Measurements from ENCODE around the gene LYPD8. TPM values are rescaled to one million over a fixed set of nuclear protein-coding genes. Genes with fewer than 3 reads are reported as not detected.
A peak's percentile ranks its signal among the peaks of the same experiment; 100 is the strongest.
"Not testable (repeated sequence)": the region's sequence is repeated elsewhere in the genome, so short reads cannot be mapped to it uniquely, and the experiment has no call there.

LYPD8 gene
- total RNA-seq, 4 donors from 2014 or later = 0.57 TPM; not detected in 3

DNA sequence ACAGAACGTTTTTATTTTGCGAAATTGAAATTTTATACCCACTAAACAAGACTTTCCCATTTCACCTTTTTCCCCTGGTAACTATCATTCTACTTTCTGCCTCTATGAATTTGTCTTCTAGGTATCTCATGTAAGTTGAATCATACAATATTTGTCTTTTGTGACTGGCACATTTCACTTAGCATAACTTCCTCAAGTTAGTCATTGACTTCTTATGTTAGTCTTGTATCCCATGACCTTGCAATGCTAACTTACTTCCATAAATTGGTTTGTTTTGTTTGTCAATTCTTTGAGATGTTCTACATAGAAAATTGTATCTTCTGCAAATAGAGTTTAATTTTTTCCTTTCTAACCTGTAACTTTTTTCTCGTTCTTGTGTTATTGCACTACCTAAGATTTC, 43.2 kb upstream of the LYPD8 start:
- Histone ChIP-seq H3K4me1 (no peaks in the 10 kb centered on the region), H3K4me3 (no peak overlapping the region), H3K36me3 (no peaks in the 10 kb centered on the region), H3K27me3 (peaks cover 0 to 6% (median 0%) of the 10 kb centered on the region in 4 donors), H3K27ac (replicated peaks in 1 of 4) (no peak overlapping the region), H3K9me3 (peaks cover 0 to 22% (median 10%) of the 10 kb centered on the region in 4 donors)
- DNase-seq (ENCODE audit: extremely low spot score) = no peak
- TF ChIP-seq POLR2A (IDR thresholded peaks at IDR 0.05; ENCODE audit: low read depth) (no peak), POLR2AphosphoS5 (IDR thresholded peaks at IDR 0.05) (no peak), EP300 (IDR thresholded peaks at IDR 0.05) (no peak)
- TF ChIP-seq, protein P1, sequence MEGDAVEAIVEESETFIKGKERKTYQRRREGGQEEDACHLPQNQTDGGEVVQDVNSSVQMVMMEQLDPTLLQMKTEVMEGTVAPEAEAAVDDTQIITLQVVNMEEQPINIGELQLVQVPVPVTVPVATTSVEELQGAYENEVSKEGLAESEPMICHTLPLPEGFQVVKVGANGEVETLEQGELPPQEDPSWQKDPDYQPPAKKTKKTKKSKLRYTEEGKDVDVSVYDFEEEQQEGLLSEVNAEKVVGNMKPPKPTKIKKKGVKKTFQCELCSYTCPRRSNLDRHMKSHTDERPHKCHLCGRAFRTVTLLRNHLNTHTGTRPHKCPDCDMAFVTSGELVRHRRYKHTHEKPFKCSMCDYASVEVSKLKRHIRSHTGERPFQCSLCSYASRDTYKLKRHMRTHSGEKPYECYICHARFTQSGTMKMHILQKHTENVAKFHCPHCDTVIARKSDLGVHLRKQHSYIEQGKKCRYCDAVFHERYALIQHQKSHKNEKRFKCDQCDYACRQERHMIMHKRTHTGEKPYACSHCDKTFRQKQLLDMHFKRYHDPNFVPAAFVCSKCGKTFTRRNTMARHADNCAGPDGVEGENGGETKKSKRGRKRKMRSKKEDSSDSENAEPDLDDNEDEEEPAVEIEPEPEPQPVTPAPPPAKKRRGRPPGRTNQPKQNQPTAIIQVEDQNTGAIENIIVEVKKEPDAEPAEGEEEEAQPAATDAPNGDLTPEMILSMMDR (IDR thresholded peaks at IDR 0.05) = no peak
- WGBS = 76% methylated on average over 3 of the region's 3 CpGs
- intact Hi-C loops (cut with DNase I) = no loop called here

- peaks cover 0 to 22% (median 10%) of the 10 kb centered on the region in 4 donors for H3K9me3 ChIP-seq
- H3K36me3 ChIP-seq; H3K27me3 ChIP-seq; H3K27ac ChIP-seq (replicated peaks in 1 of 4); DNase-seq (ENCODE audit: extremely low spot score); intact Hi-C loops (cut with DNase I); H3K4me3 ChIP-seq; H3K4me1 ChIP-seq: not testable (repeated sequence)
- WGBS = 83% methylated on average over 5 of the region's 5 CpGs
Observed at GRCh38 chr1:248794663-248795062, 39.1 kb upstream of the LYPD8 start.

- H3K4me3 ChIP-seq = no peak overlapping the region
- H3K27ac ChIP-seq (replicated peaks in 1 of 4) = no peak overlapping the region
- H3K36me3 ChIP-seq = no peaks in the 10 kb centered on the region
- H3K9me3 ChIP-seq = peaks cover 0 to 22% (median 10%) of the 10 kb centered on the region in 4 donors
- TF ChIP-seq, protein P1 (IDR thresholded peaks at IDR 0.05) = no peak
- TF ChIP-seq EP300 (IDR thresholded peaks at IDR 0.05) (no peak), POLR2A (IDR thresholded peaks at IDR 0.05; ENCODE audit: low read depth) (no peak), POLR2AphosphoS5 (IDR thresholded peaks at IDR 0.05) (no peak)
- no peaks in the 10 kb centered on the region for H3K4me1 ChIP-seq
- H3K27me3 ChIP-seq = no peaks in the 10 kb centered on the region
- intact Hi-C loops (cut with DNase I) = no loop called here
- DNase-seq (ENCODE audit: extremely low spot score) = no peak
Observed at GRCh38 chr1:248793592-248793991, 38.0 kb upstream of the LYPD8 start.

DNA sequence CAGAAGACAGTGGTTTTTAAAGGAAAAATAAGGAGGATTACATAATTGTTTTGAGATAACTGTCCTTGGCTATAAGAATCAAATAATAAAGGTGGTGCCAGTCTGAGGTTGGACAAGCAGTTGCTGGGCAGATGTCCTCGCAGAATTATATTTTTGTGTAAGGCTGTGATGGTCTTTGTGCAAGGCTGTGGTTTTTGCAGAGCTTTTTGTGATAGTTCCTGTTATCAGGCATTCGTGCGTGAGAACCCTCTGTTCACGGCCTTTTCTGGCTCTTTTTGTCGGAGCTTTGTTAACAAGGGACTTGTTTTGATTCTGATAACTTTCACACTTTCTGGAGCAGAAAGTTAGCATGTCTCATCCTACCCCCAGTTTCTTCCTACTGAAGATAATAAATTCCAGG, 36.8 kb upstream of the LYPD8 start:
- Histone ChIP-seq H3K4me3 (no peak overlapping the region), H3K27me3 (no peaks in the 10 kb centered on the region), H3K27ac (replicated peaks in 1 of 4) (no peak overlapping the region), H3K9me3 (peaks cover 0 to 22% (median 10%) of the 10 kb centered on the region in 4 donors), H3K36me3 (no peaks in the 10 kb centered on the region), H3K4me1 (no peaks in the 10 kb centered on the region)
- TF ChIP-seq POLR2A (IDR thresholded peaks at IDR 0.05; ENCODE audit: low read depth) = no peak
- no peak for TF ChIP-seq POLR2AphosphoS5 (IDR thresholded peaks at IDR 0.05)
- no peak for TF ChIP-seq EP300 (IDR thresholded peaks at IDR 0.05)
- TF ChIP-seq, protein P1 (IDR thresholded peaks at IDR 0.05) = no peak
- DNase-seq (ENCODE audit: extremely low spot score) = peak; percentile 34
- WGBS = 72% methylated on average over 5 of the region's 5 CpGs
- intact Hi-C loops (cut with DNase I) = no loop called here

GRCh38 chr1:248791010-248791409, 35.5 kb upstream of the LYPD8 start:
- peaks cover 0 to 19% (median 10%) of the 10 kb centered on the region in 4 donors for H3K9me3 ChIP-seq
- no peak overlapping the region for H3K27ac ChIP-seq (replicated peaks in 1 of 4)
- no peaks in the 10 kb centered on the region for H3K4me1 ChIP-seq
- intact Hi-C loops (cut with DNase I) = no loop called here
- 82% methylated on average over 4 of the region's 4 CpGs for whole genome bisulfite sequencing
- no peaks in the 10 kb centered on the region for H3K27me3 ChIP-seq
- peak; percentile 60 for DNase-seq (ENCODE audit: extremely low spot score)
- no peak overlapping the region for H3K4me3 ChIP-seq
- TF ChIP-seq POLR2AphosphoS5 (IDR thresholded peaks at IDR 0.05) (no peak), POLR2A (IDR thresholded peaks at IDR 0.05; ENCODE audit: low read depth) (no peak), EP300 (IDR thresholded peaks at IDR 0.05) (no peak)
- TF ChIP-seq, protein P1 (IDR thresholded peaks at IDR 0.05) = no peak
- no peaks in the 10 kb centered on the region for H3K36me3 ChIP-seq
